K562 (cell line): Measurements from ENCODE around the gene EIF4E1B. TPM values are rescaled to one million over a fixed set of nuclear protein-coding genes. Genes with fewer than 3 reads are reported as not detected.
A peak's percentile ranks its signal among the peaks of the same experiment; 100 is the strongest.

Experiments used
- ATAC-seq: fragments of 200-7000 bp; cut with Tn5 transposase; 3 replicates; pipeline ENCODE4 v1.9.1; 2020; ENCODE audit warnings: moderate library complexity
- BruUV-seq: library from RNA; stranded (reverse); fragments of 400-500 nt; replicated peaks from 2 replicates; lab custom pipeline; 2021; lab: Mats Ljungman, UMichigan
- CTCF ChIA-PET: fragments of 300-600 bp; formaldehyde crosslinking; extraction: SDS; loops from one replicate; lab custom pipeline; 2021; ENCODE audit warnings: low intra/inter-chr PET ratio; lab: Yijun Ruan, JAX
- POLR2A ChIA-PET: fragments of 300-600, 350-650 bp; sonication (Branson Sonifier 250); formaldehyde crosslinking; extraction: SDS; loops from one replicate; lab custom pipeline; 2021; ENCODE audit warnings: antibody characterized with exemption, inconsistent platforms; lab: Yijun Ruan, JAX
- DNase-seq, 4 experiments: peaks; one replicate each; pipeline versions ENCODE4 v3.0.0 to v3.0.0-alpha.2; 2011 to 2018; ENCODE audit warnings: low spot score in 3 of 4, mixed read lengths in 3 of 4; ENCODE audit errors: extremely low read depth in 1 of 4
- FAIRE-seq: peaks from 2 replicates; lab custom pipeline; 2011; peaks lifted over from hg19 to GRCh38; lab: Jason Lieb, UNC
- H2AFZ ChIP-seq: 2 replicates; pipeline ENCODE4 v1.6.0; 2011; ENCODE audit warnings: low read depth, low read length, control low read depth, inconsistent platforms
- H3K27ac ChIP-seq: fragments of 200-600 bp; 3 replicates; pipeline ENCODE4 v1.8.0; 2011; ENCODE audit warnings: low read depth, mild to moderate bottlenecking, control low read depth, inconsistent platforms, low read length, moderate library complexity, mixed read lengths; ENCODE audit errors: extremely low read depth
- H3K27me3 ChIP-seq, 2 experiments: fragments of 300-600 bp in 1 of 2; 2 replicates in 1 of 2; 3 replicates in 1 of 2; pipeline versions ENCODE4 v1.6.0 to v1.8.0; 2011; ENCODE audit warnings: inconsistent platforms in 2 of 2, low read length in 2 of 2, mild to moderate bottlenecking in 1 of 2, mixed read lengths in 1 of 2, moderate library complexity in 1 of 2; ENCODE audit not compliant: control insufficient read depth in 2 of 2, insufficient read depth in 2 of 2
- H3K36me3 ChIP-seq: fragments of 300-600 bp; 3 replicates; pipeline ENCODE4 v1.8.0; 2011; ENCODE audit warnings: mild to moderate bottlenecking, low read length, inconsistent platforms; ENCODE audit not compliant: control insufficient read depth, insufficient read depth
- H3K4me1 ChIP-seq, 2 experiments: fragments of 200-600 bp in 1 of 2; replicated peaks in 1 of 2; 2 replicates in 1 of 2; 3 replicates in 1 of 2; pipeline versions ENCODE4 v1.5.1 to v1.8.0; 2011; ENCODE audit warnings: inconsistent platforms in 2 of 2, low read length in 2 of 2, mild to moderate bottlenecking in 1 of 2, mixed read lengths in 1 of 2, moderate library complexity in 1 of 2; ENCODE audit not compliant: control insufficient read depth in 2 of 2, insufficient read depth in 2 of 2
- H3K4me2 ChIP-seq: 2 replicates; pipeline ENCODE4 v1.6.1; 2011; ENCODE audit warnings: low read length, control low read depth, inconsistent platforms, mixed read lengths; ENCODE audit not compliant: insufficient read depth
- H3K4me3 ChIP-seq: fragments of 200-600 bp; sonication (generic), shearing (Covaris generic); 2 replicates; pipeline ENCODE4 v1.5.1; 2016; ENCODE audit warnings: control low read depth, inconsistent platforms
- H3K79me2 ChIP-seq: fragments of 200-600 bp; 3 replicates; pipeline ENCODE4 v1.8.0; 2011; ENCODE audit warnings: low read length, inconsistent platforms; ENCODE audit not compliant: control insufficient read depth, insufficient read depth
- H3K9ac ChIP-seq, 2 experiments: 2 replicates each; pipeline versions ENCODE4 v1.6.0 to v1.6.1; 2011; ENCODE audit warnings: low read depth in 2 of 2, low read length in 2 of 2, control low read depth in 1 of 2, inconsistent platforms in 1 of 2, mild to moderate bottlenecking in 1 of 2, mixed read lengths in 1 of 2; ENCODE audit not compliant: insufficient read depth in 1 of 2
- H3K9me1 ChIP-seq: one replicate; pipeline ENCODE4 v1.6.0; 2011; ENCODE audit warnings: inconsistent platforms, mild to moderate bottlenecking, low read length, moderate library complexity; ENCODE audit not compliant: control insufficient read depth, insufficient read depth
- H3K9me3 ChIP-seq: replicated peaks from 2 replicates; pipeline ENCODE4 v1.5.1; 2011; ENCODE audit warnings: low read depth, low read length, inconsistent platforms; ENCODE audit not compliant: control insufficient read depth, insufficient read depth
- H4K20me1 ChIP-seq: replicated peaks from 2 replicates; pipeline ENCODE4 v1.6.1; 2011; ENCODE audit warnings: low read length, inconsistent platforms, mixed read lengths; ENCODE audit not compliant: control insufficient read depth, insufficient read depth
- ARID2 ChIP-seq: fragments of 450-650 bp; IDR thresholded peaks from 2 replicates; pipeline ENCODE4 v1.6.1; 2017; ENCODE audit warnings: antibody characterized with exemption, mild to moderate bottlenecking
- CBFA2T3 ChIP-seq: fragments of 450-650 bp; IDR thresholded peaks from 2 replicates; pipeline ENCODE4 v1.6.1; 2017
- CBX1 ChIP-seq: sonication (generic); IDR thresholded peaks from 2 replicates; pipeline ENCODE4 v1.6.1; 2016; ENCODE audit warnings: antibody characterized with exemption, low read depth, mild to moderate bottlenecking
- CC2D1A ChIP-seq: fragments of 450-650 bp; IDR thresholded peaks from 2 replicates; pipeline ENCODE4 v1.6.1; 2017; ENCODE audit warnings: mild to moderate bottlenecking
- CREB3 ChIP-seq: fragments of 450-650 bp; conservative IDR thresholded peaks from 2 replicates; pipeline ENCODE4 v1.6.1; 2016; ENCODE audit warnings: missing genetic modification characterization, low read depth, mild to moderate bottlenecking, missing compliant biosample characterization, moderate library complexity
- GABPB1 ChIP-seq: sonication (generic); formaldehyde crosslinking; IDR thresholded peaks from 2 replicates; pipeline ENCODE4 v1.8.0; 2022; ENCODE audit warnings: mild to moderate bottlenecking, missing genetic modification reagents
- GABPB2 ChIP-seq: fragments of 250-450 bp; sonication (Bioruptor Pico); conservative IDR thresholded peaks from 2 replicates; pipeline ENCODE4 v1.5.1; 2021; ENCODE audit warnings: mild to moderate bottlenecking
- MAZ ChIP-seq, 2 experiments: fragments of 450-650 bp in 1 of 2; sonication (generic) in 1 of 2; formaldehyde crosslinking; IDR thresholded peaks in 1 of 2; conservative IDR thresholded peaks in 1 of 2; 2 replicates each; pipeline versions ENCODE4 v1.4.0 to v1.5.0; 2020; ENCODE audit warnings: mild to moderate bottlenecking in 1 of 2, missing genetic modification reagents in 1 of 2
- PATZ1 ChIP-seq: fragments of 250-450 bp; sonication (Bioruptor Pico); IDR thresholded peaks from 2 replicates; pipeline ENCODE4 v1.5.0; 2020; ENCODE audit warnings: mild to moderate bottlenecking, borderline replicate concordance
- POLR2AphosphoS5 ChIP-seq: IDR thresholded peaks from 2 replicates; pipeline ENCODE4 v1.6.1; 2011; ENCODE audit warnings: mild to moderate bottlenecking, low read depth, low read length, moderate library complexity; ENCODE audit not compliant: control insufficient read depth, insufficient read depth
- POLR3A ChIP-seq: IDR thresholded peaks from 2 replicates; pipeline ENCODE4 v1.6.1; 2011; ENCODE audit warnings: borderline replicate concordance, mild to moderate bottlenecking, moderate library complexity; ENCODE audit not compliant: insufficient read length, insufficient read depth; ENCODE audit errors: extremely low read depth
- RUNX1 ChIP-seq: sonication (generic); IDR thresholded peaks from 2 replicates; pipeline ENCODE4 v1.6.1; 2016; ENCODE audit warnings: antibody characterized with exemption, low read depth
- SMAD3 ChIP-seq: fragments of 450-650 bp; formaldehyde crosslinking; conservative IDR thresholded peaks from 2 replicates; pipeline ENCODE4 v1.4.0; 2020; ENCODE audit warnings: mild to moderate bottlenecking
- SMC3 ChIP-seq: conservative IDR thresholded peaks from 2 replicates; pipeline ENCODE4 v1.6.1; 2011; ENCODE audit warnings: low read depth, low read length, improper control_type of control experiment; ENCODE audit not compliant: insufficient read depth
- SREBF2 ChIP-seq: sonication (generic); formaldehyde crosslinking; IDR thresholded peaks from 2 replicates; pipeline ENCODE4 v1.4.0; 2020; ENCODE audit warnings: mild to moderate bottlenecking, missing genetic modification reagents
- TFAM ChIP-seq: fragments of 250-450 bp; sonication (Bioruptor Pico); conservative IDR thresholded peaks from 2 replicates; pipeline ENCODE4 v1.5.0; 2021; ENCODE audit warnings: mild to moderate bottlenecking, moderate library complexity
- ZNF165 ChIP-seq: fragments of 250-450 bp; sonication (Bioruptor Pico); IDR thresholded peaks from 2 replicates; pipeline ENCODE4 v1.4.0; 2020; ENCODE audit warnings: borderline replicate concordance
- ZNF583 ChIP-seq: fragments of 250-450 bp; sonication (Bioruptor Pico); IDR thresholded peaks from 2 replicates; pipeline ENCODE4 v1.4.0; 2020
- ZNF717 ChIP-seq: fragments of 250-450 bp; sonication (Bioruptor Pico); IDR thresholded peaks from 2 replicates; pipeline ENCODE4 v1.5.0; 2021
- WGBS: fragments of 100-300 bp; shearing (Covaris generic); methylation state at CpG from one replicate; pipeline ENCODE4 v1.1.6; 2016; ENCODE audit warnings: low coverage, mixed read lengths; ENCODE audit not compliant: insufficient coverage; ENCODE audit errors: missing lambda C conversion rate; 5-methylcytosine and 5-hydroxymethylcytosine counted together
- in situ Hi-C: fragments of 300-500 bp; cut with MboI; formaldehyde crosslinking; loops from 4 replicates; pipeline ENCODE4 v1.15.0; 2018; ENCODE audit warnings: inconsistent platforms, mixed read lengths
- intact Hi-C: fragments of 100-400 bp; cut with micrococcal nuclease; formaldehyde crosslinking; loops from 2 replicates; pipeline ENCODE4 v1.14.2; 2022
- polyA plus RNA-seq, 8 experiments: library from polyadenylated mRNA; depleted of rRNA in 4 of 8; stranded (reverse) in 5 of 8; unstranded in 3 of 8; fragments of >200 nt; fragmentation: Nextera tagmentation in 2 of 8; fragmentation: Illumina TruSeq in 1 of 8; extraction: Ambion mirVana in 2 of 8; extraction: Trizol in 1 of 8; gene quantifications; 2 replicates each; pipeline versions ENCODE4 v1.2.1 to v1.2.3, GENCODE V29; 2011 to 2014; ENCODE audit warnings: inconsistent platforms in 1 of 8, missing spikeins in 1 of 8
- total RNA-seq, 7 experiments: library from RNA; depleted of rRNA in 6 of 7; stranded (reverse); fragments of >200 nt in 6 of 7; fragmentation: Illumina TruSeq in 2 of 7; extraction: Trizol in 2 of 7; gene quantifications; 2 replicates each; pipeline versions ENCODE4 v1.2.1 to v1.2.3, GENCODE V29; 2011 to 2021; ENCODE audit warnings: low replicate concordance in 1 of 7

The EIF4E1B gene
- total and polyA plus RNA-seq, 9 of the 15 experiments (the other 6 are each of a cell fraction or from before 2014, with no cell fraction given) = not detected

GRCh38 chr5:176590035-176590717 lies 40.3 kb upstream of the EIF4E1B start:
- CTCF ChIA-PET = no interaction called here

More at GRCh38 chr5:176590035-176590717, 40.3 kb upstream of the EIF4E1B start:
- no peak overlapping the region for H2AFZ ChIP-seq
- in situ Hi-C loops = loop anchor here (25.0 kb wide), 1 partner anchor 853 kb away; no protein-coding TSS in a partner anchor
- no peak overlapping the region for H3K4me2 ChIP-seq
- no peak for FAIRE-seq
- H3K4me3 ChIP-seq = no peak overlapping the region
- no peaks in the 10 kb centered on the region for H4K20me1 ChIP-seq
- POLR2A ChIA-PET = no interaction called here
- 4% methylated on average over 17 of the region's 17 CpGs for WGBS
- intact Hi-C loops = no loop called here
- H3K27ac ChIP-seq = no peak overlapping the region
- no peaks in the 10 kb centered on the region for H3K79me2 ChIP-seq
- TF ChIP-seq CREB3 (tag) = no peak
- no peak for TF ChIP-seq MAZ (CRISPR knock-in tag; conservative IDR thresholded peaks at IDR 0.05 in 1 of 2, IDR thresholded peaks at IDR 0.05 in 1 of 2)
- TF ChIP-seq TFAM (CRISPR knock-in tag) = no peak
- TF ChIP-seq RUNX1 = no peak
- no peak for TF ChIP-seq CBX1
- no peak for TF ChIP-seq POLR2AphosphoS5
- no peak for TF ChIP-seq CBFA2T3
- TF ChIP-seq ZNF165 (CRISPR knock-in tag) = no peak
- TF ChIP-seq PATZ1 = no peak
- no peak for TF ChIP-seq ZNF717 (CRISPR knock-in tag)
- TF ChIP-seq ARID2 = no peak
- TF ChIP-seq CC2D1A = no peak
- TF ChIP-seq SMC3 = no peak
- TF ChIP-seq SREBF2 (CRISPR knock-in tag) = no peak
- TF ChIP-seq ZNF583 (CRISPR knock-in tag) = no peak
- no peak for TF ChIP-seq GABPB1
- no peak for TF ChIP-seq POLR3A
- no peak for TF ChIP-seq SMAD3 (CRISPR knock-in tag)
- no peak for TF ChIP-seq GABPB2 (CRISPR knock-in tag)
- TF ChIP-seq, all 486 proteins: peak for 0
- no TSS peak for BruUV-seq
- no peak for ATAC-seq
- Histone ChIP-seq H3K36me3 (no peaks in the 10 kb centered on the region), H3K27me3 (peaks cover 6 to 31% of the 10 kb centered on the region in 2 experiments; a peak in 4 of 5 replicates), H3K9me3 (peaks cover 6% of the 10 kb centered on the region), H3K9me1 (no peaks in the 10 kb centered on the region), H3K9ac (0 out of 4 replicates have a peak overlapping the region, but pooled peaks of 1 of the 2 experiments have one; percentile 13), H3K4me1 (peaks cover 0 to 6% of the 10 kb centered on the region in 2 experiments; a peak in 1 of 5 replicates)
- no peak for DNase-seq
